ENCODE data around the gene DNAJC3.

DNA sequence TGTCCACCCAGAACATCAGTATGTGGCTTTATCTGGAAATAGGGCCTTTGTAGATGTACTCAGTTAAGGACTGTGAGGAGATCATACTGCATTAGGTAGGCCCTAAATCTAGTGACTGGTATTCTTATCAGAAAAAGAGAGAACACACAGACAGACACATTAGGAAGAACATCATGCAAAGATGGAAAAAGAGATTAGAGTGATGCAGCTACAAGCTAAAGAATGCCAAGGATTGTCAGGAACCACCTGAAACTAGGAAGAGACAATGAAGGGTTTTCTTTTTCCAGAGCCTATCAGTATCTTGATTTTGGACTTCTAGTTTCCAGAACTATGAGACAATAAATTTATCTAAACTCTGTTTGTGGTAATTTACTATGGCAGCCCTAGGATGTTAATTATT is 17.4 kb upstream of the DNAJC3 start:
- TF ChIP-seq, protein P1, sequence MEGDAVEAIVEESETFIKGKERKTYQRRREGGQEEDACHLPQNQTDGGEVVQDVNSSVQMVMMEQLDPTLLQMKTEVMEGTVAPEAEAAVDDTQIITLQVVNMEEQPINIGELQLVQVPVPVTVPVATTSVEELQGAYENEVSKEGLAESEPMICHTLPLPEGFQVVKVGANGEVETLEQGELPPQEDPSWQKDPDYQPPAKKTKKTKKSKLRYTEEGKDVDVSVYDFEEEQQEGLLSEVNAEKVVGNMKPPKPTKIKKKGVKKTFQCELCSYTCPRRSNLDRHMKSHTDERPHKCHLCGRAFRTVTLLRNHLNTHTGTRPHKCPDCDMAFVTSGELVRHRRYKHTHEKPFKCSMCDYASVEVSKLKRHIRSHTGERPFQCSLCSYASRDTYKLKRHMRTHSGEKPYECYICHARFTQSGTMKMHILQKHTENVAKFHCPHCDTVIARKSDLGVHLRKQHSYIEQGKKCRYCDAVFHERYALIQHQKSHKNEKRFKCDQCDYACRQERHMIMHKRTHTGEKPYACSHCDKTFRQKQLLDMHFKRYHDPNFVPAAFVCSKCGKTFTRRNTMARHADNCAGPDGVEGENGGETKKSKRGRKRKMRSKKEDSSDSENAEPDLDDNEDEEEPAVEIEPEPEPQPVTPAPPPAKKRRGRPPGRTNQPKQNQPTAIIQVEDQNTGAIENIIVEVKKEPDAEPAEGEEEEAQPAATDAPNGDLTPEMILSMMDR (IDR thresholded peaks at IDR 0.05), result no peak
- no peak for TF ChIP-seq ZFX (IDR thresholded peaks at IDR 0.05; ENCODE audit: borderline replicate concordance)
